Right lobe of liver (tissue), 6 donors: ENCODE results near the gene POC1A. TPM values are rescaled to one million over a fixed set of nuclear protein-coding genes. Genes with fewer than 3 reads are reported as not detected.

ENCODE experiments used
- ATAC-seq, 4 donors: fragments of 200-7000 bp; cut with Tn5 transposase; one replicate each; pipeline ENCODE4 v1.9.1; 2020; ENCODE audit warnings: mild to moderate bottlenecking in 4 of 4, moderate library complexity in 4 of 4
- DNase-seq, 3 donors: peaks; one replicate each; pipeline ENCODE4 v3.0.0-alpha.2; 2020
- H3K27ac ChIP-seq, 3 donors: fragments of 200-600 bp; one replicate each; pipeline ENCODE4 v1.8.0; 2022
- H3K27me3 ChIP-seq, 2 donors: fragments of 200-600 bp; one replicate each; pipeline ENCODE4 v1.8.0; 2022
- H3K36me3 ChIP-seq, 4 donors: fragments of 200-600 bp; sonication (generic) in 1 of 4; one replicate each; pipeline versions ENCODE4 v1.5.1 to v1.8.0; 2017 to 2022; ENCODE audit warnings: control low read depth in 1 of 4
- H3K4me1 ChIP-seq, 4 donors: fragments of 200-600 bp; sonication (generic) in 1 of 4; one replicate each; pipeline versions ENCODE4 v1.5.1 to v1.8.0; 2017 to 2022; ENCODE audit warnings: control low read depth in 1 of 4
- H3K4me3 ChIP-seq, 3 donors: fragments of 200-600 bp; one replicate each; pipeline ENCODE4 v1.8.0; 2022
- H3K9me3 ChIP-seq, 4 donors: fragments of 200-600 bp; sonication (generic) in 1 of 4; one replicate each; pipeline versions ENCODE4 v1.5.1 to v1.8.0; 2017 to 2022; ENCODE audit warnings: control low read depth in 1 of 4
- CTCF ChIP-seq, 4 donors: fragments of 200-600 bp in 3 of 4; fragments of 450-650 bp in 1 of 4; IDR thresholded peaks; one replicate each; pipeline versions ENCODE4 v1.5.1 to v1.8.0; 2016 to 2022; ENCODE audit warnings: antibody characterized with exemption in 4 of 4, mild to moderate bottlenecking in 2 of 4
- POLR2A ChIP-seq: fragments of 450-650 bp; IDR thresholded peaks from one replicate; pipeline ENCODE4 v1.6.1; 2017; ENCODE audit warnings: antibody characterized with exemption, mild to moderate bottlenecking
- WGBS: methylation state at CpG from one replicate; pipeline ENCODE4 v1.1.6; 2018; ENCODE audit warnings: low coverage, low lambda C conversion rate; ENCODE audit not compliant: insufficient coverage; ENCODE audit errors: missing lambda C conversion rate; 5-methylcytosine and 5-hydroxymethylcytosine counted together
- intact Hi-C, 2 donors: fragments of 100-400 bp; cut with DNase I; formaldehyde crosslinking; loops; one replicate each; pipeline versions ENCODE4 v1.11.2 to v1.14.1; 2022
- total RNA-seq, 6 experiments: library from RNA; depleted of rRNA in 2 of 6; stranded (reverse); fragments of >200 nt in 2 of 6; fragmentation: NEBNext Ultra II Directional in 3 of 6; extraction: Animal tissue kit (Norgen Biotek cat#: 25700) in 3 of 6; gene quantifications; one replicate each; pipeline versions ENCODE4 v1.1.0 to v1.2.4, GENCODE V29; 2016 to 2023
- donor health status: DM: no; HTN: yes; CAD: no.
- donor health status: DM: no; HTN: no; CAD: no.
- donor health status: DM: no; HTN: no; CAD: no.
- donor health status: DM: no; HTN: yes; CAD: no.
- donor health status: DM: no; HTN: yes; CAD: no.

Gene POC1A
- total RNA-seq, 6 experiments from 2014 or later: 2.0 to 4.3 (median 3.2) TPM

DNA sequence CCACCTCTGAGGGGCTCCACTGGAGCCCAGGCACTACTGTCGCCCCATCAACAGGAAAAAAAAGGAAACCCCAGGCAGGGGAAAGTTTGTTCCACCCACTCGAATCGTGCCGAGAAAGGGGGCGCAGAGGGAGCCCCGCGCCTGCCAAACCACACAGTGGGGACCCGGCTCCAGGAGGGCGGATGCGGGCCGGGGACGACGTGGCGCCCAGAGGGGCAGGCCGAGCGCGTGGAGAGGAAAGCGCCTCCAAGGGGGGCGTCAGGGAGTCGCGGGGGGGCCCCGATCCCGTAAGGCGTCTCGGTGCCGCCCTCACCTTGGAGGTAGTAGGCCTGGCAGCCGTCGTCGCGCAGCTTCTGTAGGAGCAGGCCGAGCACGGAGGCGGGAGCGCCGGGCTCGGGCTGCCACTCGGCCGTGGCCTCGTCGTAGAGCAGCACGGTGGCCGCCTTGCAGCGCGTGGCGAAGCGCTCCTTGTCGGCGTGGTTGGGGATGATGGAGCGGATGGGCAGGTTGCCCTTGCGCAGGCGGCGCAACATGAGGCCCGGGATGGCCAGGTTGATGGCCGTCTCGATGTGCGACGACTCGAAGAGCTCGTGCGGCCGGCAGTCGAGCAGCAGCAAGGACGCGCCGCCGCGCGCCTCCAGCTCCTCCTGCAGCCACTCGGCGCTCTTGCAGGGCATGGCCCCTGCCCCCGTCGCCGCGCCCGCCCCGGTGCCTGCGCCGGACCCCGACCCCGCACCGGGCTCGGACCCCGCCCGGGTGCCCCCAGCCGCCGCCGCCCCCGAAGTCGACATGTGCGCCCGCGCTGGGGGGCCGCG is 98.5 kb downstream of the POC1A start:
- H3K27me3 ChIP-seq: no peaks in the 10 kb centered on the region
- 16% methylated on average over 5 of the region's 94 CpGs for WGBS
- intact Hi-C loops: no loop called here
- TF ChIP-seq CTCF (IDR thresholded peaks at IDR 0.05): peak in 3 of 4 donors; percentile 6 to 39 (median 17)
- no peak for TF ChIP-seq POLR2A
- peak in 1 of 4 donors; percentile 4 for ATAC-seq
- H3K4me3 ChIP-seq: peak overlapping the region; percentile 57 to 66 (median 62)
- no peaks in the 10 kb centered on the region for H3K9me3 ChIP-seq
- DNase-seq: peak; percentile 63 to 69 (median 64)
- peaks cover 0 to 3% (median 0%) of the 10 kb centered on the region in 4 donors for H3K36me3 ChIP-seq
- H3K27ac ChIP-seq: peak overlapping the region; percentile 47 to 68 (median 66)
- H3K4me1 ChIP-seq: peaks cover 0 to 15% (median 2%) of the 10 kb centered on the region in 4 donors

DNA sequence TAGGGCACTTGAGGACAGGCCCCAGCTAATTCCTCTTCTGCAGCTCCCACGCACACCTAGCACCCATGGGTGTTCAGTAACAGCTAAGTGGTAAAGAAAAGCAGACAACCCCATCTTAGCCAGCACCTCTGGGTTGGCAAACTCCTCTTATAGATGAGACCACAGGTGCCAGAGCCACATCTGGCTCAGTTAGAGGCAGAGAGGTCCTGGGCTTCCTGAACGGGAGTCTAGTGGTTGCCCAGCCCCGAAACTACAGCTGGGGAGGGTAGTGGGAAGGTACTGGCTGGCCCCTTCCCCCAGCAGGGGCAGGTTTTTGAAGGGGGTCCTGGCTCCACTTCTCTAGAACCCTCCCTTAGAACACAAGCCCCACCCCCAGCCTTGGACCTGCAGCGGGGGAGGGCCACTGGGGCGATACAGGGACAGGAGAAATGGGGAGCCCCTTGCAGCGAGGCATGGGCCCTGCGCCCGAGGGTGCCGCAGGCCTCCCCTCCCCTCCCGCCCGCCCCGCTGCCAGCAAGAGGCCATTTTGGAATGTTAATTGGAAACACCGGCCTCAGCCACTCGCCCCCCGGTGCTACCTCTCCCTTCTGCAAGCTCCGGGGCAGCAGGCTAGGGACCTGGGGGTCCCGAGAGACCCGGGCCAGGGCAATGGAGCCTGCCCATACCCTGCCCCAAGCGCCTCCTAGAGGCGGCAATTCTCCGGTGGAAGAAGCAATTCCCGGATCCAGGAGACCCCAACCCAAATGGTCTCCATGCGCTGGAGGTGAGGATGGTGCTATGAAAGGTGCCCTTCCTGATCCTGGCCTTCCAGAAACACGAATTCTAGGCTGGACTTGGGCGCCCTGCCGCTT is 99.3 kb downstream of the POC1A start:
- Histone ChIP-seq H3K4me3 (peak overlapping the region; percentile 57 to 66 (median 62)), H3K9me3 (no peaks in the 10 kb centered on the region), H3K36me3 (peaks cover 0 to 11% (median 3%) of the 10 kb centered on the region in 4 donors), H3K27ac (peak overlapping the region; percentile 47 to 68 (median 66)), H3K27me3 (no peaks in the 10 kb centered on the region), H3K4me1 (peaks cover 0 to 15% (median 2%) of the 10 kb centered on the region in 4 donors)
- no peak for ATAC-seq
- no peak for DNase-seq
- WGBS: 21% methylated on average over 3 of the region's 26 CpGs
- TF ChIP-seq POLR2A (no peak), CTCF (IDR thresholded peaks at IDR 0.05) (peak in 1 of 4 donors; percentile 8)
- intact Hi-C loops: loop anchor here in 1 of 2 donors (5.0 kb wide), 1 partner anchor 67 kb away; no protein-coding TSS in a partner anchor

GRCh38 chr3:52053307-52054304 is 100.6 kb downstream of the POC1A start:
- H3K4me3 ChIP-seq: peak overlapping the region in 1 of 3 donors; percentile 66
- no peaks in the 10 kb centered on the region for H3K27me3 ChIP-seq
- H3K9me3 ChIP-seq: no peaks in the 10 kb centered on the region
- ATAC-seq (no peak), DNase-seq (no peak)
- peaks cover 0 to 14% (median 3%) of the 10 kb centered on the region in 4 donors for H3K36me3 ChIP-seq
- peaks cover 0 to 15% (median 2%) of the 10 kb centered on the region in 4 donors for H3K4me1 ChIP-seq
- no peak for TF ChIP-seq POLR2A
- peak in 3 of 4 donors; percentile 17 to 33 (median 24) for TF ChIP-seq CTCF (IDR thresholded peaks at IDR 0.05)
- WGBS: 68% methylated on average over 7 of the region's 31 CpGs
- H3K27ac ChIP-seq: peak overlapping the region; percentile 36 to 71 (median 60)
- intact Hi-C loops: loop anchor here in 1 of 2 donors (5.0 kb wide), 1 partner anchor 69 kb away; no protein-coding TSS in a partner anchor
